Stimulated activated CD4-positive, alpha-beta T cell treated with anti-CD3 and anti-CD28 coated beads, Interleukin-4, amount 100 ng/mL, for 24 hours (primary cell): ENCODE measurements around the gene KLHDC2.
"Not testable (repeated sequence)": the region's sequence is repeated elsewhere in the genome, so short reads cannot be mapped to it uniquely, and the experiment has no call there.

ENCODE experiments used
- DNase-seq: peaks from one replicate; pipeline ENCODE4 v3.0.0-alpha.2; 2020

KLHDC2 gene

DNA sequence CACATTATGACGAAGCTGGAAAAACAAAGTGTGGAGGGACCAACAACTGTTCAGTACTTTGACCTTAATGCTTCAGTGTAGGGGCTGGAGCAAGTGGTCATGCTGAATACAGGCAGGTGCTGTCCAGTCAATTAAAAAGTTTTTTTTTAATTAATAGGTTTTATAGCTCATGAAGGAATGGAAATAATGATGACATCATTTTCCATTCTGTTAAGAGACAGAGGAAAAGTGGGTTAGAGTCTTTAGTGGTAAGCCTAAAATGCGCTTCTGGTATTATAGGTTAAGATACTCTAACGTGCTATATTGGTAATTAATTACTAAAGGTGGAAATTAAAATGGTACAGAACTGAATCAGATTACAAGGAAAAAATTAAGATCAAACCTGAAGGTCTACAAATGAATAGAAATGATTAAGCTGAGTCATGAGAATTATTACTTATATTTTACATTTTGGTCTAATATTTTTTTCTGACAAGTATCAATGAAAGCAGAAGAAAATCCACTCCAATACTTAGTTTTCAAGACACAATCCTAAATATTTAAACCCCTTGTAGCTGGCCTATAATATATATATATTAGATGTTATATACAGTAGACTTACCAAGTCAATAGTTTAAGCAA, 15.6 kb downstream of the KLHDC2 start:
- DNase-seq: no peak

GRCh38 chr14:49786315-49786714, 18.4 kb downstream of the KLHDC2 start:
- no peak for DNase-seq

DNA sequence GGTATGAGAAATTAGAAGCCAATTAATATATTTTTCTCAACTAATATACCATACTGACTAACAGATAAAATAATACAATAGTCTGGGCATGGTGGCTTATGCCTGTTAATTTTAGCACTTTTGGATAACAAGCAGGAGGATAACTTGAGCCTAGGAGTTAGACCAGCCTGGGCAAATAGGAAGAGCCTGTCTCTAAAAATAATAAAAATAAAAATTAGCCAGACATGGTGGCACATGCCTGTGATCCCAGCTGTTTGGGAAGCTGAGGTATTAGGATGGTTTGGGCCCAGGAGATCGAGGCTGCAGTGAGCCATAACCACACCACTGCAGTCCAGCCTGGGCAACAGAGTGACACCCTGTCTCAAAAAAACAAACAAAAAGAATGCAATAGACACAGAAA, 24.7 kb downstream of the KLHDC2 start:
- no peak for DNase-seq

DNA sequence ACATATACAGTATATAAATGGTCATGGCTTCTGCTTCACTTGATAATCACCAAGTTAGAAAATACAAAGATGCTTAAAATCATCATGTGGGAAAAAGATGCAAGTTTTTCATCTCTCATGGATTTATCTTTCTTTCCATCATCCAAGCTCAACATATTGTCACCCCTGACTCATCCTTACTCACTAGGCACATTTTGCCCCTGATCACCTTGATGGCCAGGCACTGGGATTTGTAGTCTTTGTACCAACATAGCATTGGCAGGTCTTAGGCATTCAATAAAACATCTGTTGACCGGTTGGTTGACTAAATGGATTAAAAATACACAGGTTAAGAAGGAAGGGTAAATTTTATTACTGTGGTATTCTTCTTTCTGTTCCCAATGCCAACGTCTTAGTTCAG, 28.1 kb downstream of the KLHDC2 start:
- no peak for DNase-seq

- no peak for DNase-seq
Measured at GRCh38 chr14:49808780-49809179, 40.8 kb downstream of the KLHDC2 start.

DNA sequence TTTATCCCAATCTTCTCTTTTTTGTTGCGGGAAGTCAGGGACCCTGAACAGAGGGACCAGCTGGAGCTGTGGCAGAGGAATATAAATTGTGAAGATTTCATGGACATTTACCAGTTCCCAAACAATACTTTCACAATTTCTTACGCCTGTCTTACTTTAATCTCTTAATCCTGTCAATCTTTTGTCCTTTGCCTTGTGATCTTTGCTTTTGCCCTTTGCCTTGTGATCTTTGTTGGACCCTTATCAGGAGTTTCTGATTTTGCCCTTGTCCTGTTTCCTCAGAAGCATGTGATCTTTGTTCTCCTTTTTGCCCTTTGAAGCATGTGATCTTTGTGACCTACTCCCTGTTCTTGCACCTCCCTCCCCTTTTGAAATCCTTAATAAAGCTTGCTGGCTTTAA, 48.2 kb downstream of the KLHDC2 start:
- DNase-seq: not testable (repeated sequence)

DNA sequence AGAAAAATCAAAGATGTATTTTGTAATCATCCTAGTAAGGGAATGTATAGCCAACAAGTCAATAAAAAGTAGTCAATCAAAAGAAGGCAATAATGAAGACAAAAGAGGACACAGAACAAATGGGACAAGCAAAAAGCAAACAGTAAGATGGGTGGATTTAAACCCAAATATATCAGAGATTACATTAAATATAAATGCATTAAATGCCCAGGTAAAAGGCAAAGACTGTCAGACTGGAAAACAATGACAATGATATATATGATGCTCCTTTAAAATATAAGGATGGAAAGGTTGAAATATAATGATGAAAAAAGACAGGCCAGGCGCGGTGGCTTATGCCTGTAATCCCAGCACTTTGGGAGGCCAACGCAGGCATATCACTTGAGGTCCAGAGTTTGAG, 48.9 kb downstream of the KLHDC2 start:
- DNase-seq: no peak

GRCh38 chr14:49820176-49820575, 52.2 kb downstream of the KLHDC2 start:
- no peak for DNase-seq

DNA sequence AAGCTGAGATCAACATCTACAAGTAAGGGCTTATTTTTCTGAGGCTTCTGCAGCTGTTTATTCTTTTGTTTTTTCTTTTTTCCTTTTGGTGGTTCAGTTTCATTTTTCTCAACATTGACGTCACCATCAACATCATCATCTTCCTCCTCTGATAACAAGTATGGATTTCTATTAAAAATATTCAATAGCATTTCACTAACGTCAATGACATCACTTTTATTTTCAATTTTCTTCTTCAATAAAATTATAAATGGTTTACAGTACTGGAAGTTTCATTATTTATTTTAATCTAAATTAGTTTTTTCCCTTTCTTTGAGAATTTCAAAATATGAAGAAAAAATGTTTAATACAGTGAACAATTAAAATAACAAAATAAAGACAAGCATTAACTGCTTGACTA, 60.7 kb downstream of the KLHDC2 start:
- DNase-seq: no peak
